GM12801 (cell line): ENCODE data around the gene VSIG2.

ENCODE experiments used
- CTCF ChIP-seq: IDR thresholded peaks from one replicate; pipeline ENCODE4 v1.5.1; 2011; ENCODE audit warnings: control low read depth; ENCODE audit not compliant: insufficient read length; ENCODE audit errors: extremely low read depth

The VSIG2 gene

DNA sequence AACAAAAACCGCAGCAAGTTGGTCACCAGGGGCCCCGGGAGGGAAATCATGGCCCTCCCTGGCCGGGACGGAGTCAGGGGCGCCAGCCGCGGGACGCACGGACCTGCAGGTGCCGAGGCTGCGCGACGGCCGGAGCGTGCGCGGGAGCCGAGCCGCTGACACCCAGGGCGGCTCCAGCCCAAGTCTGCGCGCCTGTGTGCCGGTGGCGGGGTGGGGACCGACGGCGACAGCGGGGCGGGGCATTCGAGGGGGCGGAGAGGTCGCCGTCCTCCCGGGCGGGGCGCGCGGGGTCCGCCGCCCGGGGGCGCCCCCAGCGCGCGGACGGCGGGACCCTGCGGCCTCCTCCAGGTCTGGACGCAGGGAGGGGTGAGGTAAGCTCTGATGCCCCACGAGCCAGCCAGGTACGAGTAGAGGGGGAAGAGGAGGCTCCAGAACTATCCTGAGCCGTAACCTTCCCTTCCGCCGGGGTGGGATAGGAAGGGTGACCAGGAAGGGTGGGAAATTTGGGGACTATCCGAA lies 10.1 kb upstream of the VSIG2 start, which contains the start of gene ESAM:
TSS of gene ESAM (minus strand) at position 186 of the 519 bp plus-strand sequence. CDS start at position 50, 136 bp downstream.
- no peak for TF ChIP-seq CTCF

- TF ChIP-seq CTCF = no peak
These were observed 9.4 kb upstream of the VSIG2 start for GRCh38 chr11:124761301-124762104.

- TF ChIP-seq CTCF = no peak
These were observed 8.8 kb upstream of the VSIG2 start for GRCh38 chr11:124760806-124761205.

DNA sequence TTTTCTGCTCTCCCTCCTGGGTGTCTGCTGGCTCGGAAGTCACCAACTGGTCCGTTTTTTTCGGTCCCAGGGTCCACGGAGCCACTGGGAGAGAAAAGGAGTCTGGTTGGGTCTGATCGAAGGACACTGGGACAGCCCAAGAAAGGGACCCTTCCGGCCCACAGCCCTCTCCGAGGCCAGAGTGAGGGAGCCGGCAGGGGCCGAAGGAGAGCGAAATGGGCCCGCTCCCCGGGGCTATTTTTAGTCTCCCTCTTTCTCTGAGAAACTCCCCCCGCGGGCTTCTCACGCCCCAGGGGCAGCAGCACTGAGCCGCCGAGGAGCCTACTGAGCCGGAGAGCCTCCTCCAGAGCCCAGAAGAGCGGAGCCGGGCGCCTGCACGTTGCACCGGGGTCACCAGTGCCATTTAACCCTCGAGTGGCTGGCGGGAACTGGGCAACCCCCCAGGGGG lies 8.2 kb upstream of the VSIG2 start:
- no peak for TF ChIP-seq CTCF

DNA sequence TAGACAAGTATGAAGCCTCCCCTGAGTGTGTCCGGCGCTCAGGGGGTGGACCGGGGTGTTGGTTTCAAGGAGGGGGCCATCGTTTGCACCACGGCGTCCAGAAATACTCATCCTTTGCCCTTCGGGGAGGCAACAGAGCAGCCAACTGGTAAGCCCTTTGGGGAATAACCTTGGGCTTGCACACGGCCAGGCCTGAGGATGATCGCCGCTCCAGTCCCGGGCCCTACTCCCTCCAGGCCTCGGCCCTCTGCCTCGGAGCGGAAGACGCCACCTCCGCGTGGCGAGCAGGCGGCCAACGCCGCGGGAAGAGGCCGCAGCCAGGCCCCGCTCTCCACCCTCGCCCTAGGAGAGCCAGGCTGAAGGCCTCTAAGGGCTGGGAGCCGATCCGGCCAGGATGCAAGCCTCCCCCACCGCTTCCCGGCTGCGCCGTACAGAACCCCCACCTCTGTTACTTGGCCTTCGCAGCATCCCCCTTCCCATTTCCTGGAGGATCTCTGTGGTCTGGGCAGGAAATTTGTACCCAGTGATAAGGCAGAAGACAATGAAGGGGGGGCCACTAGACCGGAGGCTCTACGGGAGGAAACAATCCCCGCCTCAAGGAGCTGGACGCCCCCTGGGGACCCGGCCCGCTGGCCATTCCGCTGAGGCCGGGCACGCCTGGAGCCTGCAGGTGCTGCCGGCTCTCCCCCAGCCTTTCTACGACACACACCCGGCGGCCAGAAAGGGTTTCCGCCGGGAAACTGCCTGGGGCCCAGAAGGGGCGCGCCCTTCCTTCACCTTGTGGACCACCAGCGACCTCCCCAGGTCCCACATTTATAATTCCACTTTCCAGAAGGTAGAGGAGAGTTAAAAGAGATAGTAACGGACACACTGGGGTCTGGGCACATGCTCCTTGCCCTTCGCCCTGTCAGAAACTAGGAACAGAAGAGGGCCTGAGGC lies 7.5 kb upstream of the VSIG2 start:
- no peak for TF ChIP-seq CTCF

DNA sequence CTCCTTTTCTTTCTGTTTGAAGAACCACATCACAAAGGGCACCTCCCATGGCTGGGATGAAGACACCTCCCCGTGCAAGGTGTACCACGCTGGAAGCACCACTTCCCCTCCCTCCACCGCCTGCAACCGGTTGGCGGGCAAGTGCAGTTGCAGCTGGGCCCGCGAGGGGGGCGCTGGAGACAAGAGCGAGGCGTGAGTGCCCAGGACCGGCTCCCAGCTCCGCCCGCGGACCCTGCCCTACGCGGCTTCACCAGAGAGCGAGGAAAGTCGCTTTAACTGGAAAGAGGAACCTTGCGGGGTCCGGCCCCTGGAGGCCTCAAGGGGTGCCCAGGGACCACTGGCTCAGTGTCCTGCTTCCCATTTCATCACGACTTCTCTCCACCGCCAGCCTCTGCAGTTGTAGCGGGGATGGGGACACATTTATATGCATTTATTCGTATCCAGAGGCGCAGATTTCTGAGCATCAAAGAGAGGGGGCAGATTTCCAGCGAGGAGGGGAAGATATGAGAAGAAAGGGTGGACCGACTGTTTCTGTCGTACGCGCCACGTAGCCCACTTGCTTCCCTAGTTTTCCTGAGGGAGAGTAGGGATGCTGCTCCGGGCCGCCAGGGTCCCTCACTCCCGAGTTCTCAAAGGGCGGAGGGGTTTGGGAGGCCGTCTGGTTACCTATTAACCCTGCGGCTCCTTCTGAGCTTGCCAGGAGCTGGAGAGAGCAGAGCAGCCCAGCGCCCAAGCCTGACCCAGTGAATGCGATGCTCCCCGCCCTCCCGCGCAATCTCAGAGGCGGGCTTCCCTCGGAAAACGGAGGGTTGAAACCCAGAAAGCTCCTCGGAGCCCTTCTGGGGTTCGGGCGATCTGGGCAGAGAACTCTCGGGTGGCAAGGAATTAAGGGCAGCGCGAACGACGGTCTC lies 6.6 kb upstream of the VSIG2 start:
- no peak for TF ChIP-seq CTCF

GRCh38 chr11:124757320-124757719 lies 5.3 kb upstream of the VSIG2 start:
- TF ChIP-seq CTCF = no peak
